H1 (cell line): ENCODE results near the gene PCYT1A. TPM values are rescaled to one million over a fixed set of nuclear protein-coding genes. Genes with fewer than 3 reads are reported as not detected.

Source experiments
- CTCF ChIA-PET: fragments of 300-600 bp; sonication (Branson Sonifier 250); formaldehyde crosslinking; loops from one replicate; lab custom pipeline; 2021; ENCODE audit not compliant: partially characterized antibody; lab: Charles Lee
- POLR2A ChIA-PET: fragments of 300-600 bp; sonication (Branson Sonifier 250); formaldehyde crosslinking; loops from one replicate; lab custom pipeline; 2021; ENCODE audit warnings: inconsistent platforms; ENCODE audit not compliant: partially characterized antibody; lab: Charles Lee
- DNase-seq, 2 experiments: peaks; one replicate each; pipeline versions ENCODE4 v3.0.0 to v3.0.0-alpha.2; 2010 to 2022; ENCODE audit warnings: low spot score in 2 of 2, low read depth in 1 of 2, mixed read lengths in 1 of 2
- FAIRE-seq: peaks from 2 replicates; lab custom pipeline; 2011; peaks lifted over from hg19 to GRCh38; lab: Jason Lieb, UNC
- H2AFZ ChIP-seq: 2 replicates; pipeline ENCODE4 v1.8.1; 2012; ENCODE audit warnings: low read length, inconsistent platforms
- H2AK5ac ChIP-seq: 2 replicates; pipeline ENCODE4 v1.6.1; 2013; ENCODE audit warnings: low read depth, low read length
- H2BK120ac ChIP-seq: replicated peaks from 2 replicates; pipeline ENCODE3; 2013; ENCODE audit warnings: low read depth, low read length, inconsistent platforms
- H2BK12ac ChIP-seq: 2 replicates; pipeline ENCODE4 v1.6.1; 2013; ENCODE audit warnings: low read depth, low read length
- H2BK15ac ChIP-seq: 2 replicates; pipeline ENCODE4 v1.6.1; 2013; ENCODE audit warnings: low read length
- H2BK20ac ChIP-seq: 2 replicates; pipeline ENCODE4 v1.6.1; 2013; ENCODE audit warnings: low read length
- H2BK5ac ChIP-seq: 2 replicates; pipeline ENCODE4 v1.6.1; 2013; ENCODE audit warnings: low read depth, low read length
- H3K14ac ChIP-seq: 2 replicates; pipeline ENCODE4 v1.6.1; 2013; ENCODE audit warnings: inconsistent platforms; ENCODE audit not compliant: insufficient read length
- H3K18ac ChIP-seq: 2 replicates; pipeline ENCODE4 v1.6.1; 2013; ENCODE audit warnings: low read length; ENCODE audit errors: extremely low read depth
- H3K23ac ChIP-seq: 2 replicates; pipeline ENCODE4 v1.6.1; 2013; ENCODE audit warnings: inconsistent platforms; ENCODE audit not compliant: insufficient read length
- H3K23me2 ChIP-seq: 2 replicates; pipeline ENCODE4 v1.6.1; 2013; ENCODE audit warnings: low read depth, low read length
- H3K27ac ChIP-seq: 2 replicates; pipeline ENCODE4 v1.6.1; 2011; ENCODE audit warnings: low read depth, low read length, inconsistent platforms
- H3K27me3 ChIP-seq, 4 experiments: replicated peaks in 1 of 4; 1 replicate in 1 of 4; 2 replicates in 3 of 4; pipeline versions ENCODE4 v1.6.1 to v1.8.1; 2011 to 2013; ENCODE audit warnings: low read length in 3 of 4, mild to moderate bottlenecking in 3 of 4, inconsistent platforms in 2 of 4, mixed read lengths in 2 of 4, moderate library complexity in 1 of 4; ENCODE audit not compliant: control insufficient read depth in 3 of 4, insufficient read depth in 3 of 4; ENCODE audit errors: extremely low read depth in 1 of 4
- H3K36me3 ChIP-seq, 4 experiments: 2 replicates each; pipeline versions ENCODE4 v1.6.1 to v1.8.1; 2011 to 2013; ENCODE audit warnings: mild to moderate bottlenecking in 4 of 4, low read length in 3 of 4, moderate library complexity in 2 of 4, control low read depth in 1 of 4, inconsistent platforms in 1 of 4; ENCODE audit not compliant: insufficient read depth in 4 of 4, control insufficient read depth in 2 of 4
- H3K4ac ChIP-seq: replicated peaks from 2 replicates; pipeline ENCODE3; 2013; ENCODE audit warnings: low read length, low read depth, mixed read lengths, inconsistent platforms; ENCODE audit not compliant: insufficient read length
- H3K4me1 ChIP-seq, 4 experiments: replicated peaks in 1 of 4; 1 replicate in 1 of 4; 2 replicates in 3 of 4; pipeline versions ENCODE4 v1.6.1 to v1.8.1; 2011 to 2013; ENCODE audit warnings: low read length in 3 of 4, inconsistent platforms in 2 of 4, mixed read lengths in 1 of 4; ENCODE audit not compliant: insufficient read depth in 4 of 4, control insufficient read depth in 3 of 4
- H3K4me2 ChIP-seq, 2 experiments: 2 replicates each; pipeline versions ENCODE4 v1.6.1 to v1.8.1; 2011 to 2013; ENCODE audit warnings: low read depth in 2 of 2, low read length in 2 of 2, control low read depth in 1 of 2, inconsistent platforms in 1 of 2, mild to moderate bottlenecking in 1 of 2; ENCODE audit not compliant: insufficient read depth in 1 of 2
- H3K4me3 ChIP-seq, 4 experiments: fragments of 200-600, 300-600 bp in 1 of 4; sonication (generic), shearing (Covaris generic), sonication (Bioruptor Twin) in 1 of 4; 2 replicates each; pipeline versions ENCODE4 v1.5.1 to v1.8.1; 2011 to 2016; ENCODE audit warnings: low read length in 4 of 4, low read depth in 3 of 4, control low read depth in 2 of 4, inconsistent platforms in 2 of 4, mild to moderate bottlenecking in 2 of 4, mixed read lengths in 1 of 4, moderate library complexity in 1 of 4; ENCODE audit not compliant: insufficient read depth in 2 of 4; ENCODE audit errors: extremely low read depth in 1 of 4
- H3K56ac ChIP-seq: replicated peaks from 2 replicates; pipeline ENCODE3; 2013; ENCODE audit warnings: low read depth, mild to moderate bottlenecking, mixed read lengths, low read length, inconsistent platforms; ENCODE audit not compliant: insufficient read length
- H3K79me1 ChIP-seq: 2 replicates; pipeline ENCODE4 v1.6.1; 2013; ENCODE audit warnings: low read depth, low read length, control low read depth
- H3K79me2 ChIP-seq, 2 experiments: 2 replicates each; pipeline versions ENCODE4 v1.6.1 to v1.8.1; 2012 to 2013; ENCODE audit warnings: low read length in 2 of 2, mild to moderate bottlenecking in 2 of 2, inconsistent platforms in 1 of 2; ENCODE audit not compliant: insufficient read depth in 2 of 2, control insufficient read depth in 1 of 2
- H3K9ac ChIP-seq, 4 experiments: replicated peaks in 1 of 4; 1 replicate in 1 of 4; 2 replicates in 3 of 4; pipeline versions ENCODE4 v1.6.1 to v1.8.1; 2011 to 2013; ENCODE audit warnings: low read depth in 3 of 4, low read length in 3 of 4, control low read depth in 2 of 4, mild to moderate bottlenecking in 2 of 4, moderate library complexity in 2 of 4, inconsistent platforms in 1 of 4; ENCODE audit errors: extremely low read depth in 1 of 4
- H3K9me3 ChIP-seq, 2 experiments: 2 replicates each; pipeline versions ENCODE4 v1.6.1 to v1.8.1; 2012 to 2013; ENCODE audit warnings: mild to moderate bottlenecking in 2 of 2, moderate library complexity in 2 of 2, control low read depth in 1 of 2, inconsistent platforms in 1 of 2, low read depth in 1 of 2, low read length in 1 of 2, mixed read lengths in 1 of 2; ENCODE audit not compliant: insufficient read depth in 2 of 2
- H4K20me1 ChIP-seq, 2 experiments: replicated peaks in 1 of 2; 2 replicates each; pipeline versions ENCODE3 to v1.8.1; 2011 to 2013; ENCODE audit warnings: inconsistent platforms in 2 of 2, low read length in 2 of 2, mild to moderate bottlenecking in 1 of 2; ENCODE audit not compliant: insufficient read depth in 2 of 2, control insufficient read depth in 1 of 2
- H4K5ac ChIP-seq: 2 replicates; pipeline ENCODE4 v1.6.1; 2013; ENCODE audit warnings: low read length, low read depth, mixed read lengths, inconsistent platforms; ENCODE audit not compliant: insufficient read length
- H4K8ac ChIP-seq: 2 replicates; pipeline ENCODE4 v1.8.0; 2013; ENCODE audit warnings: mild to moderate bottlenecking, moderate library complexity, low read length, inconsistent platforms; ENCODE audit not compliant: insufficient read depth; ENCODE audit errors: extremely low read depth
- H4K91ac ChIP-seq: replicated peaks from 2 replicates; pipeline ENCODE3; 2013; ENCODE audit warnings: low read length, mixed read lengths, inconsistent platforms; ENCODE audit not compliant: insufficient read length
- CHD1 ChIP-seq: IDR thresholded peaks from 2 replicates; pipeline ENCODE4 v1.6.1; 2012; ENCODE audit warnings: low read depth, low read length, improper control_type of control experiment
- EGR1 ChIP-seq: IDR thresholded peaks from 2 replicates; pipeline ENCODE4 v1.6.1; 2011; ENCODE audit warnings: low read depth, low read length, borderline replicate concordance
- GTF2F1 ChIP-seq: IDR thresholded peaks from 2 replicates; pipeline ENCODE4 v1.6.1; 2012; ENCODE audit warnings: low read depth, low read length, improper control_type of control experiment, borderline replicate concordance
- HDAC6 ChIP-seq: IDR thresholded peaks from one replicate; pipeline ENCODE4 v1.7.1; 2012; ENCODE audit warnings: low read depth, mild to moderate bottlenecking, inconsistent platforms, low read length, moderate library complexity
- RBBP5 ChIP-seq: IDR thresholded peaks from 2 replicates; pipeline ENCODE4 v1.7.1; 2012; ENCODE audit warnings: low read depth, mild to moderate bottlenecking, inconsistent platforms, low read length, moderate library complexity, borderline replicate concordance
- SP2 ChIP-seq: IDR thresholded peaks from 2 replicates; pipeline ENCODE4 v1.6.1; 2012; ENCODE audit warnings: mild to moderate bottlenecking, low read length, inconsistent platforms
- TAF1 ChIP-seq: IDR thresholded peaks from 2 replicates; pipeline ENCODE4 v1.6.1; 2011; ENCODE audit warnings: mild to moderate bottlenecking, low read depth, low read length
- YY1 ChIP-seq: IDR thresholded peaks from 2 replicates; pipeline ENCODE4 v1.6.1; 2011; ENCODE audit warnings: low read depth, mild to moderate bottlenecking, low read length
- WGBS, 2 experiments: shearing (Covaris generic) in 1 of 2; methylation state at CpG; one replicate each; pipeline versions ENCODE4 v1.1.6 to v1.1.7; 2013 to 2015; ENCODE audit warnings: low lambda C conversion rate in 2 of 2, mixed read lengths in 2 of 2, inconsistent platforms in 1 of 2, low coverage in 1 of 2, missing lambda C conversion rate in 1 of 2; ENCODE audit not compliant: insufficient replicate concordance in 2 of 2, insufficient coverage in 1 of 2, insufficient read length in 1 of 2; ENCODE audit errors: extremely low coverage in 1 of 2, missing lambda C conversion rate in 1 of 2; 5-methylcytosine and 5-hydroxymethylcytosine counted together
- polyA plus RNA-seq, 7 experiments: library from polyadenylated mRNA; depleted of rRNA in 3 of 7; stranded (reverse) in 5 of 7; unstranded in 2 of 7; fragments of >200 nt in 5 of 7; fragments of 200-250 nt in 2 of 7; gene quantifications; 1 replicate in 5 of 7; 2 replicates in 1 of 7; 4 replicates in 1 of 7; pipeline versions ENCODE4 v1.2.1 to v1.2.3, GENCODE V29; 2011 to 2013; ENCODE audit warnings: missing spikeins in 2 of 7, mixed read lengths in 2 of 7
- total RNA-seq: library from RNA; stranded (reverse); fragmentation: NEBNext Ultra II Directional; extraction: Animal tissue kit (Norgen Biotek cat#: 25700); gene quantifications from 2 replicates; pipeline ENCODE4 v1.2.1, GENCODE V29; 2021
- TF ChIP-seq, protein P1 (sequence below): IDR thresholded peaks from 2 replicates; pipeline ENCODE4 v1.6.1; 2012; ENCODE audit warnings: low read length, inconsistent platforms
- TF ChIP-seq, protein P2 (sequence below): IDR thresholded peaks from 2 replicates; pipeline ENCODE4 v1.6.1; 2012; ENCODE audit warnings: inconsistent platforms

PCYT1A gene
- total and polyA plus RNA-seq, 2 of the 8 experiments (the other 6 are each of a cell fraction or from before 2014, with no cell fraction given), result 19.9 to 31.8 TPM

DNA sequence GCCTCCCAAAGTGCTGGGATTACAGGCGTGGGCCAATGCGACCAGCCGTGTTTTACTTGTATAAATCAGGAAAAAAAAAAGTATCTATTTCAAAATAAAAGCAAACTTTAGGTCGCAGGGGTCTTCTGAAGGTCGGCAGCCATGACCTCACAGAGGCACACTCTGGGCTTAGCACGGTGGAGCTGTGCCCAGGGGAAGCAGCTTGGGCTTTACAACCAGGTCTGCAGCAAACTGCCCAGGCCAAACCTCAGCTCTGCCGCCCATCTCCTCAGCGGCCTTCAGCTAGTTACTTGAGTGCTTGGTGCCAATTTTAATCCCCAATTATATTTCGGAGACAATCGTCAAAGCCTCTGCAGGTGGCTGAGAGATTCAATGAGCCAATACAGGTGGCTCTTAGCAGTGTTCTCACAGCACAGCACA lies 106.4 kb downstream of the PCYT1A start:
- Histone ChIP-seq H4K8ac (no peak overlapping the region), H3K4ac (no peak overlapping the region), H3K23me2 (no peaks in the 10 kb centered on the region), H3K4me3 (no peak overlapping the region), H3K9me3 (peaks cover 2 to 4% of the 10 kb centered on the region in 2 experiments; a peak in 1 of 4 replicates), H3K9ac (no peak overlapping the region), H4K5ac (no peak overlapping the region), H3K79me1 (no peaks in the 10 kb centered on the region), H3K27me3 (no peaks in the 10 kb centered on the region), H2BK120ac (no peak overlapping the region), H3K79me2 (no peaks in the 10 kb centered on the region), H2BK15ac (0 out of 2 replicates have a peak overlapping the region, but pooled peaks have one; percentile 61), H3K4me1 (peaks cover 4 to 12% (median 9%) of the 10 kb centered on the region in 4 experiments; a peak in 6 of 7 replicates), H4K91ac (no peak overlapping the region), H3K14ac (no peak overlapping the region), H3K36me3 (no peaks in the 10 kb centered on the region), H4K20me1 (no peaks in the 10 kb centered on the region), H2BK5ac (no peak overlapping the region), H2AFZ (no peak overlapping the region), H3K4me2 (no peak overlapping the region), H3K23ac (no peak overlapping the region), H2BK20ac (no peak overlapping the region), H3K18ac (peak overlapping the region; percentile 66), H3K56ac (no peak overlapping the region), H2BK12ac (0 out of 2 replicates have a peak overlapping the region, but pooled peaks have one; percentile 75), H3K27ac (no peak overlapping the region), H2AK5ac (no peak overlapping the region)
- CTCF ChIA-PET, result interaction anchor here (0.6 to 1.3 kb wide), 5 partner anchors 14 to 109 kb away, joined by 3 to 7 read pairs (median 3); no protein-coding TSS in a partner anchor
- POLR2A ChIA-PET, result interaction anchor here (0.7 kb wide), 1 partner anchor 506 kb away, joined by 5 read pairs; no protein-coding TSS in a partner anchor
- DNase-seq (no peak), FAIRE-seq (no peak)
- no peak for TF ChIP-seq YY1
- no peak for TF ChIP-seq HDAC6
- TF ChIP-seq, protein P1, sequence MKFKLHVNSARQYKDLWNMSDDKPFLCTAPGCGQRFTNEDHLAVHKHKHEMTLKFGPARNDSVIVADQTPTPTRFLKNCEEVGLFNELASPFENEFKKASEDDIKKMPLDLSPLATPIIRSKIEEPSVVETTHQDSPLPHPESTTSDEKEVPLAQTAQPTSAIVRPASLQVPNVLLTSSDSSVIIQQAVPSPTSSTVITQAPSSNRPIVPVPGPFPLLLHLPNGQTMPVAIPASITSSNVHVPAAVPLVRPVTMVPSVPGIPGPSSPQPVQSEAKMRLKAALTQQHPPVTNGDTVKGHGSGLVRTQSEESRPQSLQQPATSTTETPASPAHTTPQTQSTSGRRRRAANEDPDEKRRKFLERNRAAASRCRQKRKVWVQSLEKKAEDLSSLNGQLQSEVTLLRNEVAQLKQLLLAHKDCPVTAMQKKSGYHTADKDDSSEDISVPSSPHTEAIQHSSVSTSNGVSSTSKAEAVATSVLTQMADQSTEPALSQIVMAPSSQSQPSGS, result no peak
- no peak for TF ChIP-seq RBBP5
- TF ChIP-seq TAF1, result no peak
- TF ChIP-seq EGR1, result no peak
- no peak for TF ChIP-seq SP2
- TF ChIP-seq GTF2F1, result no peak
- TF ChIP-seq, protein P2, sequence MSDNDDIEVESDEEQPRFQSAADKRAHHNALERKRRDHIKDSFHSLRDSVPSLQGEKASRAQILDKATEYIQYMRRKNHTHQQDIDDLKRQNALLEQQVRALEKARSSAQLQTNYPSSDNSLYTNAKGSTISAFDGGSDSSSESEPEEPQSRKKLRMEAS, result no peak
- TF ChIP-seq CHD1, result no peak
- WGBS, 2 experiments, result 88% methylated on average over 10 of the region's 10 CpGs; no CpG with 5 or more reads in 1 of the 2 experiments
